A673 (cell line): ENCODE results near the gene GRM5.

Experiments used
- EZH2 ChIP-seq: fragments of 200-600 bp; sonication (generic); IDR thresholded peaks from 2 replicates; pipeline ENCODE4 v1.6.1; 2017; ENCODE audit warnings: borderline replicate concordance, low read depth, mild to moderate bottlenecking, mixed read lengths, antibody characterized with exemption, low read length; ENCODE audit not compliant: poor library complexity, severe bottlenecking
- TF ChIP-seq, protein P1 (sequence below): fragments of 300-800, 200-600 bp; sonication (generic); conservative IDR thresholded peaks from 2 replicates; pipeline ENCODE4 v1.5.1; 2017; ENCODE audit warnings: low read depth, mild to moderate bottlenecking, antibody characterized with exemption, low read length, moderate library complexity, mixed read lengths

DNA sequence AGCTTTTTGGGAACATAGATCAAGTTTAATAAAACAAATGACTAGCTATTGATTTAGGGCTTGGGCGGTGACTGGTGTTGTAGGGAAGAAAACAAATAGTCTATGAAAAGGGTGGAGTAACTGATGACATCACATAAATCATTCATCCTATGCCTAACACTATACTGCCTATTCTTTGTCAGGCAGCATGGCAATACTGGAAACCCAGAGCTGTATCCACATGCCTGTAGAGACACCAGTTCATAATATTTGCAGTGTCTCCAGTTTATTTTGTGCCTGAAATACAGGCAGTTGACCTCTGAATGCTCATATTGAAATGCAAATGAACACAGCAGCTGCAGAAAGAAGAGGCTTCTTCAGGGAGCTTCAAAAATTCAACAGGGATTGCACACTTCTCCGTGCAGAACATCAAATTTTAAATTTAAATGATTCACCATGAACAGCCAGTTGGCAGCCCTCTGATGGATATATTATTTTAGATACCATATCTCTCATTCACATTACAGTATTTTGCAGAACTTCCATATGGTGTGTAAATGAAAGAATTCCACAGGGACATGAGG is 445.1 kb downstream of the GRM5 start:
- TF ChIP-seq EZH2: no peak
- TF ChIP-seq, protein P1, sequence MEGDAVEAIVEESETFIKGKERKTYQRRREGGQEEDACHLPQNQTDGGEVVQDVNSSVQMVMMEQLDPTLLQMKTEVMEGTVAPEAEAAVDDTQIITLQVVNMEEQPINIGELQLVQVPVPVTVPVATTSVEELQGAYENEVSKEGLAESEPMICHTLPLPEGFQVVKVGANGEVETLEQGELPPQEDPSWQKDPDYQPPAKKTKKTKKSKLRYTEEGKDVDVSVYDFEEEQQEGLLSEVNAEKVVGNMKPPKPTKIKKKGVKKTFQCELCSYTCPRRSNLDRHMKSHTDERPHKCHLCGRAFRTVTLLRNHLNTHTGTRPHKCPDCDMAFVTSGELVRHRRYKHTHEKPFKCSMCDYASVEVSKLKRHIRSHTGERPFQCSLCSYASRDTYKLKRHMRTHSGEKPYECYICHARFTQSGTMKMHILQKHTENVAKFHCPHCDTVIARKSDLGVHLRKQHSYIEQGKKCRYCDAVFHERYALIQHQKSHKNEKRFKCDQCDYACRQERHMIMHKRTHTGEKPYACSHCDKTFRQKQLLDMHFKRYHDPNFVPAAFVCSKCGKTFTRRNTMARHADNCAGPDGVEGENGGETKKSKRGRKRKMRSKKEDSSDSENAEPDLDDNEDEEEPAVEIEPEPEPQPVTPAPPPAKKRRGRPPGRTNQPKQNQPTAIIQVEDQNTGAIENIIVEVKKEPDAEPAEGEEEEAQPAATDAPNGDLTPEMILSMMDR: no peak
